H1 (cell line): ENCODE results near the gene NR2F6. TPM values are rescaled to one million over a fixed set of nuclear protein-coding genes. Genes with fewer than 3 reads are reported as not detected.

Experiments used
- CTCF ChIA-PET: fragments of 300-600 bp; sonication (Branson Sonifier 250); formaldehyde crosslinking; loops from one replicate; lab custom pipeline; 2021; ENCODE audit not compliant: partially characterized antibody; lab: Charles Lee
- POLR2A ChIA-PET: fragments of 300-600 bp; sonication (Branson Sonifier 250); formaldehyde crosslinking; loops from one replicate; lab custom pipeline; 2021; ENCODE audit warnings: inconsistent platforms; ENCODE audit not compliant: partially characterized antibody; lab: Charles Lee
- DNase-seq, 2 experiments: peaks; one replicate each; pipeline versions ENCODE4 v3.0.0 to v3.0.0-alpha.2; 2010 to 2022; ENCODE audit warnings: low spot score in 2 of 2, low read depth in 1 of 2, mixed read lengths in 1 of 2
- FAIRE-seq: peaks from 2 replicates; lab custom pipeline; 2011; peaks lifted over from hg19 to GRCh38; lab: Jason Lieb, UNC
- H2AFZ ChIP-seq: 2 replicates; pipeline ENCODE4 v1.8.1; 2012; ENCODE audit warnings: low read length, inconsistent platforms
- H2AK5ac ChIP-seq: 2 replicates; pipeline ENCODE4 v1.6.1; 2013; ENCODE audit warnings: low read depth, low read length
- H2BK120ac ChIP-seq: replicated peaks from 2 replicates; pipeline ENCODE3; 2013; ENCODE audit warnings: low read depth, low read length, inconsistent platforms
- H2BK12ac ChIP-seq: 2 replicates; pipeline ENCODE4 v1.6.1; 2013; ENCODE audit warnings: low read depth, low read length
- H2BK15ac ChIP-seq: 2 replicates; pipeline ENCODE4 v1.6.1; 2013; ENCODE audit warnings: low read length
- H2BK20ac ChIP-seq: 2 replicates; pipeline ENCODE4 v1.6.1; 2013; ENCODE audit warnings: low read length
- H2BK5ac ChIP-seq: 2 replicates; pipeline ENCODE4 v1.6.1; 2013; ENCODE audit warnings: low read depth, low read length
- H3K14ac ChIP-seq: 2 replicates; pipeline ENCODE4 v1.6.1; 2013; ENCODE audit warnings: inconsistent platforms; ENCODE audit not compliant: insufficient read length
- H3K18ac ChIP-seq: 2 replicates; pipeline ENCODE4 v1.6.1; 2013; ENCODE audit warnings: low read length; ENCODE audit errors: extremely low read depth
- H3K23ac ChIP-seq: 2 replicates; pipeline ENCODE4 v1.6.1; 2013; ENCODE audit warnings: inconsistent platforms; ENCODE audit not compliant: insufficient read length
- H3K23me2 ChIP-seq: 2 replicates; pipeline ENCODE4 v1.6.1; 2013; ENCODE audit warnings: low read depth, low read length
- H3K27ac ChIP-seq: 2 replicates; pipeline ENCODE4 v1.6.1; 2011; ENCODE audit warnings: low read depth, low read length, inconsistent platforms
- H3K27me3 ChIP-seq, 4 experiments: replicated peaks in 1 of 4; 1 replicate in 1 of 4; 2 replicates in 3 of 4; pipeline versions ENCODE4 v1.6.1 to v1.8.1; 2011 to 2013; ENCODE audit warnings: low read length in 3 of 4, mild to moderate bottlenecking in 3 of 4, inconsistent platforms in 2 of 4, mixed read lengths in 2 of 4, moderate library complexity in 1 of 4; ENCODE audit not compliant: control insufficient read depth in 3 of 4, insufficient read depth in 3 of 4; ENCODE audit errors: extremely low read depth in 1 of 4
- H3K36me3 ChIP-seq, 4 experiments: 2 replicates each; pipeline versions ENCODE4 v1.6.1 to v1.8.1; 2011 to 2013; ENCODE audit warnings: mild to moderate bottlenecking in 4 of 4, low read length in 3 of 4, moderate library complexity in 2 of 4, control low read depth in 1 of 4, inconsistent platforms in 1 of 4; ENCODE audit not compliant: insufficient read depth in 4 of 4, control insufficient read depth in 2 of 4
- H3K4ac ChIP-seq: replicated peaks from 2 replicates; pipeline ENCODE3; 2013; ENCODE audit warnings: low read length, low read depth, mixed read lengths, inconsistent platforms; ENCODE audit not compliant: insufficient read length
- H3K4me1 ChIP-seq, 4 experiments: replicated peaks in 1 of 4; 1 replicate in 1 of 4; 2 replicates in 3 of 4; pipeline versions ENCODE4 v1.6.1 to v1.8.1; 2011 to 2013; ENCODE audit warnings: low read length in 3 of 4, inconsistent platforms in 2 of 4, mixed read lengths in 1 of 4; ENCODE audit not compliant: insufficient read depth in 4 of 4, control insufficient read depth in 3 of 4
- H3K4me2 ChIP-seq, 2 experiments: 2 replicates each; pipeline versions ENCODE4 v1.6.1 to v1.8.1; 2011 to 2013; ENCODE audit warnings: low read depth in 2 of 2, low read length in 2 of 2, control low read depth in 1 of 2, inconsistent platforms in 1 of 2, mild to moderate bottlenecking in 1 of 2; ENCODE audit not compliant: insufficient read depth in 1 of 2
- H3K4me3 ChIP-seq, 4 experiments: fragments of 200-600, 300-600 bp in 1 of 4; sonication (generic), shearing (Covaris generic), sonication (Bioruptor Twin) in 1 of 4; 2 replicates each; pipeline versions ENCODE4 v1.5.1 to v1.8.1; 2011 to 2016; ENCODE audit warnings: low read length in 4 of 4, low read depth in 3 of 4, control low read depth in 2 of 4, inconsistent platforms in 2 of 4, mild to moderate bottlenecking in 2 of 4, mixed read lengths in 1 of 4, moderate library complexity in 1 of 4; ENCODE audit not compliant: insufficient read depth in 2 of 4; ENCODE audit errors: extremely low read depth in 1 of 4
- H3K56ac ChIP-seq: replicated peaks from 2 replicates; pipeline ENCODE3; 2013; ENCODE audit warnings: low read depth, mild to moderate bottlenecking, mixed read lengths, low read length, inconsistent platforms; ENCODE audit not compliant: insufficient read length
- H3K79me1 ChIP-seq: 2 replicates; pipeline ENCODE4 v1.6.1; 2013; ENCODE audit warnings: low read depth, low read length, control low read depth
- H3K79me2 ChIP-seq, 2 experiments: 2 replicates each; pipeline versions ENCODE4 v1.6.1 to v1.8.1; 2012 to 2013; ENCODE audit warnings: low read length in 2 of 2, mild to moderate bottlenecking in 2 of 2, inconsistent platforms in 1 of 2; ENCODE audit not compliant: insufficient read depth in 2 of 2, control insufficient read depth in 1 of 2
- H3K9ac ChIP-seq, 4 experiments: replicated peaks in 1 of 4; 1 replicate in 1 of 4; 2 replicates in 3 of 4; pipeline versions ENCODE4 v1.6.1 to v1.8.1; 2011 to 2013; ENCODE audit warnings: low read depth in 3 of 4, low read length in 3 of 4, control low read depth in 2 of 4, mild to moderate bottlenecking in 2 of 4, moderate library complexity in 2 of 4, inconsistent platforms in 1 of 4; ENCODE audit errors: extremely low read depth in 1 of 4
- H3K9me3 ChIP-seq, 2 experiments: 2 replicates each; pipeline versions ENCODE4 v1.6.1 to v1.8.1; 2012 to 2013; ENCODE audit warnings: mild to moderate bottlenecking in 2 of 2, moderate library complexity in 2 of 2, control low read depth in 1 of 2, inconsistent platforms in 1 of 2, low read depth in 1 of 2, low read length in 1 of 2, mixed read lengths in 1 of 2; ENCODE audit not compliant: insufficient read depth in 2 of 2
- H4K20me1 ChIP-seq, 2 experiments: replicated peaks in 1 of 2; 2 replicates each; pipeline versions ENCODE3 to v1.8.1; 2011 to 2013; ENCODE audit warnings: inconsistent platforms in 2 of 2, low read length in 2 of 2, mild to moderate bottlenecking in 1 of 2; ENCODE audit not compliant: insufficient read depth in 2 of 2, control insufficient read depth in 1 of 2
- H4K5ac ChIP-seq: 2 replicates; pipeline ENCODE4 v1.6.1; 2013; ENCODE audit warnings: low read length, low read depth, mixed read lengths, inconsistent platforms; ENCODE audit not compliant: insufficient read length
- H4K8ac ChIP-seq: 2 replicates; pipeline ENCODE4 v1.8.0; 2013; ENCODE audit warnings: mild to moderate bottlenecking, moderate library complexity, low read length, inconsistent platforms; ENCODE audit not compliant: insufficient read depth; ENCODE audit errors: extremely low read depth
- H4K91ac ChIP-seq: replicated peaks from 2 replicates; pipeline ENCODE3; 2013; ENCODE audit warnings: low read length, mixed read lengths, inconsistent platforms; ENCODE audit not compliant: insufficient read length
- GABPA ChIP-seq: IDR thresholded peaks from 2 replicates; pipeline ENCODE4 v1.6.1; 2011; ENCODE audit warnings: mild to moderate bottlenecking, low read length, moderate library complexity, borderline replicate concordance; ENCODE audit not compliant: insufficient read depth
- POLR2A ChIP-seq, 2 experiments: IDR thresholded peaks; 1 replicate in 1 of 2; 2 replicates in 1 of 2; pipeline ENCODE4 v1.6.1; 2011; ENCODE audit warnings: low read depth in 2 of 2, low read length in 2 of 2, mild to moderate bottlenecking in 2 of 2; ENCODE audit errors: control extremely low read depth in 1 of 2
- SAP30 ChIP-seq: fragments of 300-600 bp; sonication (generic); IDR thresholded peaks from 2 replicates; pipeline ENCODE4 v1.7.1; 2012; ENCODE audit warnings: low read length, moderate library complexity, mild to moderate bottlenecking, inconsistent platforms; ENCODE audit not compliant: insufficient read depth, insufficient replicate concordance
- TAF1 ChIP-seq: IDR thresholded peaks from 2 replicates; pipeline ENCODE4 v1.6.1; 2011; ENCODE audit warnings: mild to moderate bottlenecking, low read depth, low read length
- WGBS, 2 experiments: shearing (Covaris generic) in 1 of 2; methylation state at CpG; one replicate each; pipeline versions ENCODE4 v1.1.6 to v1.1.7; 2013 to 2015; ENCODE audit warnings: low lambda C conversion rate in 2 of 2, mixed read lengths in 2 of 2, inconsistent platforms in 1 of 2, low coverage in 1 of 2, missing lambda C conversion rate in 1 of 2; ENCODE audit not compliant: insufficient replicate concordance in 2 of 2, insufficient coverage in 1 of 2, insufficient read length in 1 of 2; ENCODE audit errors: extremely low coverage in 1 of 2, missing lambda C conversion rate in 1 of 2; 5-methylcytosine and 5-hydroxymethylcytosine counted together
- polyA plus RNA-seq, 7 experiments: library from polyadenylated mRNA; depleted of rRNA in 3 of 7; stranded (reverse) in 5 of 7; unstranded in 2 of 7; fragments of >200 nt in 5 of 7; fragments of 200-250 nt in 2 of 7; gene quantifications; 1 replicate in 5 of 7; 2 replicates in 1 of 7; 4 replicates in 1 of 7; pipeline versions ENCODE4 v1.2.1 to v1.2.3, GENCODE V29; 2011 to 2013; ENCODE audit warnings: missing spikeins in 2 of 7, mixed read lengths in 2 of 7
- total RNA-seq: library from RNA; stranded (reverse); fragmentation: NEBNext Ultra II Directional; extraction: Animal tissue kit (Norgen Biotek cat#: 25700); gene quantifications from 2 replicates; pipeline ENCODE4 v1.2.1, GENCODE V29; 2021

The NR2F6 gene
- total and polyA plus RNA-seq, 2 of the 8 experiments (the other 6 are each of a cell fraction or from before 2014, with no cell fraction given), result 99.7 to 114 TPM

DNA sequence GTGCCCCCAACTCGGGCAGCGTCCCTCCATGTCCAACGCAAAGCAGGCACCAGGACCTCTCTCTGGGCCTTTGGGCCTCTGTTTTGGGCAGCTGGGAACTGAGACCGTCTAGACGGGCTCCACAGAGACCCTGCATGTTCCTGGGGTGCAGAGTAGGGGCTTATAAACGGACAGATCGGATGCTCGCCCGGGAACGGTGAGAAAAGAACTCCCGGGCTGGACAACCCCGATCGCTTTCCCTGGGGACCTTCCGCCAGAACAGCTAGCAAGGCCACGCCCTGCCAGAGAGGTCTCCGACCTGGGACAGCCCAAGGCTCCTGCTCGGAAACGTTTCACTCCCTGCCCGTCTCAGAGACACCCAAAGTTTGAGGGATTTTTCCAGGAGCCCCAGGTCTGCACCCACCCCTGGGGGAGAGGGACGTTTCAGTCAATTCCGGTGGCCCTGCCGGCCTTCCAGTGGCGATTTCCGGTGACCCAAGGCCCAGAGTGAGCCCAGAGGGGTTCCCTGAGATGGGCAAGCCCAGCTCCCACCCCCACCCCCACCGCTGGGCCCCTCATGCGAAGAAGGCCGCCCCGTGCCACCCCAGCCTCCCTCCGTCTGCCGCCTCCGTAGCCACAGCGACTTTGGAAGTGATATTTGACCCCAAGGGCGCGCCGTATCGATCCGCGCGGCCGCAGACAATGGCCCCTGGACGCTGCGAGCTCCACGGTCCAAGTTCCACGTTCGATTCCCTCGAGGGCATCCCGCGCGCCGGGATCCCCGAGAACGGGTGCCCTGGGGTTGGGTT is 1.7 kb downstream of the NR2F6 start:
- H2BK15ac ChIP-seq, result no peak overlapping the region
- H3K27ac ChIP-seq, result no peak overlapping the region; the same call in 1 of the 2 replicates
- H3K79me2 ChIP-seq, result peaks cover 26 to 52% of the 10 kb centered on the region in 2 experiments; a peak in 3 of 4 replicates
- no peaks in the 10 kb centered on the region for H3K27me3 ChIP-seq
- DNase-seq (peak in 1 of 2 experiments; percentile 71), FAIRE-seq (no peak)
- no peak overlapping the region for H3K4ac ChIP-seq
- peaks cover 13 to 15% of the 10 kb centered on the region in 2 experiments for H4K20me1 ChIP-seq
- H3K23me2 ChIP-seq, result peaks cover 2% of the 10 kb centered on the region; the same call in 1 of the 2 replicates
- H3K4me1 ChIP-seq, result peaks cover 3 to 34% (median 25%) of the 10 kb centered on the region in 4 experiments
- H2BK120ac ChIP-seq, result no peak overlapping the region
- peak overlapping the region; percentile 87; the same call in 1 of the 2 replicates for H2BK5ac ChIP-seq
- H2BK12ac ChIP-seq, result no peak overlapping the region
- H4K91ac ChIP-seq, result peak overlapping the region; percentile 75
- H3K9ac ChIP-seq, result peak overlapping the region; percentile 56 to 67 (median 60); a peak in 6 of 7 replicates
- H3K79me1 ChIP-seq, result peaks cover 12% of the 10 kb centered on the region
- ChIA-PET CTCF (interaction anchor here (0.7 to 1.9 kb wide), 8 partner anchors 9 to 219 kb away, joined by 3 to 7 read pairs (median 3); partner anchors contain the start of gene USE1), POLR2A (interaction anchor here (0.6 to 6.4 kb wide), 16 partner anchors 8 to 627 kb away, joined by 3 to 118 read pairs (median 4); partner anchors contain the start of genes ANKLE1, BABAM1, OCEL1 and USE1)
- no peak overlapping the region for H2BK20ac ChIP-seq
- peak overlapping the region; percentile 74 to 83 for H3K4me2 ChIP-seq
- H2AK5ac ChIP-seq, result no peak overlapping the region
- no peak overlapping the region for H3K23ac ChIP-seq
- H3K36me3 ChIP-seq, result peaks cover 0 to 4% (median 0%) of the 10 kb centered on the region in 4 experiments; a peak in 2 of 8 replicates
- H3K56ac ChIP-seq, result peak overlapping the region; percentile 19
- peak overlapping the region; percentile 13 for H4K5ac ChIP-seq
- H3K18ac ChIP-seq, result peak overlapping the region; percentile 90
- H2AFZ ChIP-seq, result no peak overlapping the region
- no peak overlapping the region for H4K8ac ChIP-seq
- WGBS, 2 experiments, result 3% methylated on average over 42 of the region's 52 CpGs; no CpG with 5 or more reads in 1 of the 2 experiments
- no peaks in the 10 kb centered on the region for H3K9me3 ChIP-seq
- TF ChIP-seq SAP30 (no peak), POLR2A (IDR thresholded peaks at IDR 0.05; ENCODE audit: control extremely low read depth in 1 of 2, low read depth in 2 of 2, low read length in 2 of 2) (0 out of 3 replicates have a peak, but pooled peaks of 1 of the 2 experiments have one; percentile 20), TAF1 (peak; percentile 34; the same call in 1 of the 2 replicates), GABPA (peak; percentile 54; the same call in 1 of the 2 replicates)
- TF ChIP-seq, all 59 proteins: peak for 3
- peak overlapping the region; percentile 68 to 83 (median 78) for H3K4me3 ChIP-seq
- no peak overlapping the region for H3K14ac ChIP-seq
